Parathyroid adenoma (tissue), 2 donors: ENCODE results near the gene SLC16A7.

Source experiments
- H2AFZ ChIP-seq: fragments of 300-600 bp; sonication (generic); one replicate; pipeline ENCODE4 v1.7.0; 2017; ENCODE audit warnings: antibody characterized with exemption, mild to moderate bottlenecking
- H3K27ac ChIP-seq: fragments of 300-600 bp; sonication (generic); one replicate; pipeline ENCODE4 v1.7.0; 2017
- H3K27me3 ChIP-seq: fragments of 300-600 bp; sonication (generic); one replicate; pipeline ENCODE4 v1.7.0; 2017; ENCODE audit warnings: low read length; ENCODE audit not compliant: control insufficient read depth, insufficient read depth
- H3K36me3 ChIP-seq: fragments of 300-600 bp; sonication (generic); one replicate; pipeline ENCODE4 v1.7.0; 2017; ENCODE audit warnings: low read length; ENCODE audit not compliant: control insufficient read depth, insufficient read depth
- H3K4me1 ChIP-seq: fragments of 300-600 bp; sonication (generic); one replicate; pipeline ENCODE4 v1.7.0; 2017; ENCODE audit warnings: control low read depth
- H3K4me2 ChIP-seq: fragments of 300-600 bp; sonication (generic); one replicate; pipeline ENCODE4 v1.7.0; 2017; ENCODE audit warnings: low read length
- H3K4me3 ChIP-seq: fragments of 300-600 bp; sonication (generic); one replicate; pipeline ENCODE4 v1.7.0; 2017; ENCODE audit warnings: low read depth, low read length
- H3K79me2 ChIP-seq: fragments of 300-600 bp; sonication (generic); one replicate; pipeline ENCODE4 v1.7.0; 2017; ENCODE audit warnings: control low read depth
- H3K9ac ChIP-seq: fragments of 300-600 bp; sonication (generic); one replicate; pipeline ENCODE4 v1.7.0; 2017; ENCODE audit warnings: mild to moderate bottlenecking
- H3K9me3 ChIP-seq: fragments of 300-600 bp; sonication (generic); one replicate; pipeline ENCODE4 v1.7.0; 2017; ENCODE audit warnings: low read length; ENCODE audit not compliant: control insufficient read depth
- CTCF ChIP-seq: fragments of 300-600 bp; sonication (generic); IDR thresholded peaks from one replicate; pipeline ENCODE4 v1.7.0; 2017; ENCODE audit warnings: antibody characterized with exemption, mild to moderate bottlenecking
- donor health status: primary hyperparathyroidism.

The SLC16A7 gene

GRCh38 chr12:59734371-59734770, 138.5 kb downstream of the SLC16A7 start:
- no peak overlapping the region for H3K9ac ChIP-seq
- no peaks in the 10 kb centered on the region for H3K27me3 ChIP-seq
- no peak overlapping the region for H2AFZ ChIP-seq

GRCh38 chr12:59735231-59735630, 139.4 kb downstream of the SLC16A7 start:
- H3K4me3 ChIP-seq, result no peak overlapping the region
- no peak overlapping the region for H3K27ac ChIP-seq
- H3K4me1 ChIP-seq, result no peaks in the 10 kb centered on the region
- no peak for TF ChIP-seq CTCF
- no peaks in the 10 kb centered on the region for H3K79me2 ChIP-seq
- H3K9ac ChIP-seq, result no peak overlapping the region
- H3K36me3 ChIP-seq, result no peaks in the 10 kb centered on the region
- no peaks in the 10 kb centered on the region for H3K9me3 ChIP-seq
- H3K27me3 ChIP-seq, result no peaks in the 10 kb centered on the region
- H2AFZ ChIP-seq, result no peak overlapping the region
- no peak overlapping the region for H3K4me2 ChIP-seq

More at GRCh38 chr12:59734371-59734770, 138.5 kb downstream of the SLC16A7 start:
- Histone ChIP-seq H3K79me2 (no peaks in the 10 kb centered on the region), H3K36me3 (no peaks in the 10 kb centered on the region), H3K4me3 (no peak overlapping the region), H3K4me1 (no peaks in the 10 kb centered on the region), H3K4me2 (no peak overlapping the region), H3K27ac (no peak overlapping the region), H3K9me3 (no peaks in the 10 kb centered on the region)
- no peak for TF ChIP-seq CTCF

- Histone ChIP-seq H3K27ac (no peak overlapping the region), H3K4me1 (no peaks in the 10 kb centered on the region), H2AFZ (no peak overlapping the region), H3K4me3 (no peak overlapping the region), H3K27me3 (no peaks in the 10 kb centered on the region), H3K79me2 (no peaks in the 10 kb centered on the region), H3K4me2 (no peak overlapping the region), H3K36me3 (no peaks in the 10 kb centered on the region), H3K9ac (no peak overlapping the region), H3K9me3 (no peaks in the 10 kb centered on the region)
- no peak for TF ChIP-seq CTCF
Measured at GRCh38 chr12:59736359-59736758, 140.5 kb downstream of the SLC16A7 start.

GRCh38 chr12:59736786-59737185, 141.0 kb downstream of the SLC16A7 start:
- H3K4me3 ChIP-seq, result no peak overlapping the region
- no peaks in the 10 kb centered on the region for H3K4me1 ChIP-seq
- no peak overlapping the region for H3K4me2 ChIP-seq
- no peak overlapping the region for H2AFZ ChIP-seq
- no peaks in the 10 kb centered on the region for H3K79me2 ChIP-seq
- H3K27me3 ChIP-seq, result no peaks in the 10 kb centered on the region
- H3K27ac ChIP-seq, result no peak overlapping the region
- H3K9me3 ChIP-seq, result no peaks in the 10 kb centered on the region
- TF ChIP-seq CTCF, result no peak
- H3K9ac ChIP-seq, result no peak overlapping the region
- H3K36me3 ChIP-seq, result no peaks in the 10 kb centered on the region

- no peak for TF ChIP-seq CTCF
- Histone ChIP-seq H3K4me1 (no peaks in the 10 kb centered on the region), H3K9ac (no peak overlapping the region)
Measured at GRCh38 chr12:59737725-59738463, 142.1 kb downstream of the SLC16A7 start.

More at GRCh38 chr12:59737725-59738463, 142.1 kb downstream of the SLC16A7 start:
- H2AFZ ChIP-seq, result no peak overlapping the region
- H3K9me3 ChIP-seq, result no peaks in the 10 kb centered on the region
- no peak overlapping the region for H3K4me3 ChIP-seq
- H3K27ac ChIP-seq, result no peak overlapping the region
- no peaks in the 10 kb centered on the region for H3K79me2 ChIP-seq
- H3K27me3 ChIP-seq, result no peaks in the 10 kb centered on the region
- H3K4me2 ChIP-seq, result no peak overlapping the region
- H3K36me3 ChIP-seq, result no peaks in the 10 kb centered on the region
